Caco-2 (cell line): ENCODE data around the gene AGMO. TPM values are rescaled to one million over a fixed set of nuclear protein-coding genes. Genes with fewer than 3 reads are reported as not detected.

Experiments
- BruUV-seq: library from RNA; stranded (reverse); fragments of 400-500 nt; replicated peaks from 2 replicates; lab custom pipeline; 2021; lab: Mats Ljungman, UMichigan
- CTCF ChIA-PET: fragments of 300-600 bp; sonication (Branson Sonifier 250); formaldehyde crosslinking; loops from one replicate; lab custom pipeline; 2022; ENCODE audit warnings: antibody characterized with exemption; lab: Charles Lee
- POLR2A ChIA-PET: fragments of 300-600 bp; sonication (Branson Sonifier 250); formaldehyde crosslinking; loops from one replicate; lab custom pipeline; 2022; ENCODE audit warnings: antibody characterized with exemption; lab: Charles Lee
- DNase-seq, 2 experiments: peaks; one replicate each; pipeline versions ENCODE4 v3.0.0 to v3.0.0-alpha.2; 2020 to 2022
- H3K27me3 ChIP-seq: replicated peaks from 2 replicates; pipeline ENCODE4 v1.6.0; 2011; ENCODE audit warnings: low read length; ENCODE audit not compliant: control insufficient read depth, insufficient read depth
- H3K36me3 ChIP-seq: 2 replicates; pipeline ENCODE4 v1.5.1; 2011; ENCODE audit warnings: low read length; ENCODE audit not compliant: control insufficient read depth, insufficient read depth
- H3K4me1 ChIP-seq: fragments of 250-450 bp; sonication (Bioruptor Pico); 2 replicates; pipeline ENCODE4 v1.5.1; 2020; ENCODE audit warnings: mild to moderate bottlenecking
- H3K4me3 ChIP-seq: 2 replicates; pipeline ENCODE4 v1.5.1; 2011; ENCODE audit warnings: low read depth, mild to moderate bottlenecking, control low read depth, low read length
- H3K9me3 ChIP-seq: fragments of 250-450 bp; sonication (Bioruptor Pico); 2 replicates; pipeline ENCODE4 v1.5.1; 2020; ENCODE audit warnings: mild to moderate bottlenecking, moderate library complexity
- H3K27ac Mint-ChIP-seq: one replicate; pipeline ENCODE4 v1.8.0; 2022; ENCODE audit warnings: mixed read lengths; ENCODE audit not compliant: unreplicated experiment
- H3K27me3 Mint-ChIP-seq: one replicate; pipeline ENCODE4 v1.8.0; 2022; ENCODE audit warnings: mixed read lengths; ENCODE audit not compliant: insufficient read depth, unreplicated experiment
- H3K36me3 Mint-ChIP-seq: one replicate; pipeline ENCODE4 v1.8.0; 2022; ENCODE audit warnings: mild to moderate bottlenecking, mixed read lengths; ENCODE audit not compliant: insufficient read depth, unreplicated experiment
- H3K4me1 Mint-ChIP-seq: one replicate; pipeline ENCODE4 v1.8.0; 2022; ENCODE audit warnings: low read depth, mixed read lengths; ENCODE audit not compliant: unreplicated experiment
- H3K4me3 Mint-ChIP-seq: one replicate; pipeline ENCODE4 v1.8.0; 2022; ENCODE audit warnings: mild to moderate bottlenecking, moderate library complexity, mixed read lengths; ENCODE audit not compliant: unreplicated experiment
- H3K9me3 Mint-ChIP-seq: one replicate; pipeline ENCODE4 v1.8.0; 2022; ENCODE audit warnings: mixed read lengths; ENCODE audit not compliant: unreplicated experiment
- CTCF ChIP-seq, 2 experiments: fragments of 200-600 bp in 1 of 2; IDR thresholded peaks; 1 replicate in 1 of 2; 2 replicates in 1 of 2; pipeline versions ENCODE4 v1.5.1 to v1.8.0; 2011 to 2022; ENCODE audit warnings: antibody characterized with exemption in 1 of 2, control low read depth in 1 of 2, inconsistent platforms in 1 of 2, low read depth in 1 of 2, low read length in 1 of 2, mild to moderate bottlenecking in 1 of 2, moderate library complexity in 1 of 2; ENCODE audit not compliant: insufficient read depth in 1 of 2, severe bottlenecking in 1 of 2, unreplicated experiment in 1 of 2
- intact Hi-C: fragments of 100-400 bp; cut with micrococcal nuclease; formaldehyde crosslinking; loops from one replicate; pipeline ENCODE4 v1.10.0; 2022; ENCODE audit not compliant: unreplicated experiment
- total RNA-seq: library from RNA; stranded (reverse); gene quantifications from 2 replicates; pipeline ENCODE4 v1.2.3, GENCODE V29; 2022

Gene AGMO
- total RNA-seq, 1 experiment from 2014 or later, result 0.16 TPM

- BruUV-seq, result no TSS peak
- Histone ChIP-seq H3K4me3 (no peak overlapping the region), H3K4me1 (no peaks in the 10 kb centered on the region), H3K27me3 (no peaks in the 10 kb centered on the region), H3K36me3 (no peaks in the 10 kb centered on the region), H3K9me3 (no peaks in the 10 kb centered on the region; the same call in 1 of the 2 replicates)
- intact Hi-C loops, result no loop called here
- DNase-seq, result no peak
- Mint-ChIP-seq H3K36me3 (no peaks in the 10 kb centered on the region), H3K4me1 (no peaks in the 10 kb centered on the region), H3K4me3 (no peak overlapping the region), H3K27me3 (no peaks in the 10 kb centered on the region), H3K9me3 (no peaks in the 10 kb centered on the region), H3K27ac (no peak overlapping the region)
- ChIA-PET POLR2A (no interaction called here), CTCF (no interaction called here)
- no peak for TF ChIP-seq CTCF (IDR thresholded peaks at IDR 0.05; ENCODE audit: insufficient read depth in 1 of 2, low read depth in 1 of 2, low read length in 1 of 2, severe bottlenecking in 1 of 2, unreplicated experiment in 1 of 2)
Measured at GRCh38 chr7:15341817-15342216, 220.0 kb downstream of the AGMO start.

- POLR2A ChIA-PET, result no interaction called here
- TF ChIP-seq CTCF (IDR thresholded peaks at IDR 0.05; ENCODE audit: insufficient read depth in 1 of 2, low read depth in 1 of 2, low read length in 1 of 2, severe bottlenecking in 1 of 2, unreplicated experiment in 1 of 2), result no peak
- Mint-ChIP-seq H3K4me1 (no peaks in the 10 kb centered on the region), H3K4me3 (no peak overlapping the region), H3K9me3 (no peaks in the 10 kb centered on the region), H3K27me3 (no peaks in the 10 kb centered on the region), H3K27ac (no peak overlapping the region), H3K36me3 (no peaks in the 10 kb centered on the region)
- no TSS peak for BruUV-seq
- DNase-seq, result no peak
- Histone ChIP-seq H3K27me3 (no peaks in the 10 kb centered on the region), H3K4me3 (no peak overlapping the region), H3K36me3 (no peaks in the 10 kb centered on the region), H3K4me1 (no peaks in the 10 kb centered on the region), H3K9me3 (no peaks in the 10 kb centered on the region; the same call in 1 of the 2 replicates)
- intact Hi-C loops, result no loop called here
- CTCF ChIA-PET, result no interaction called here
Measured at GRCh38 chr7:15336146-15336545, 225.7 kb downstream of the AGMO start.

GRCh38 chr7:15335390-15335789 lies 226.4 kb downstream of the AGMO start:
- no peak overlapping the region for H3K27ac Mint-ChIP-seq

More at GRCh38 chr7:15335390-15335789, 226.4 kb downstream of the AGMO start:
- Histone ChIP-seq H3K4me3 (no peak overlapping the region), H3K4me1 (no peaks in the 10 kb centered on the region), H3K9me3 (no peaks in the 10 kb centered on the region; the same call in 1 of the 2 replicates), H3K27me3 (no peaks in the 10 kb centered on the region), H3K36me3 (no peaks in the 10 kb centered on the region)
- TF ChIP-seq CTCF (IDR thresholded peaks at IDR 0.05; ENCODE audit: insufficient read depth in 1 of 2, low read depth in 1 of 2, low read length in 1 of 2, severe bottlenecking in 1 of 2, unreplicated experiment in 1 of 2), result no peak
- no peak overlapping the region for H3K4me3 Mint-ChIP-seq
- ChIA-PET POLR2A (no interaction called here), CTCF (no interaction called here)
- BruUV-seq, result no TSS peak
- no peaks in the 10 kb centered on the region for H3K27me3 Mint-ChIP-seq
- H3K4me1 Mint-ChIP-seq, result no peaks in the 10 kb centered on the region
- no peak for DNase-seq
- intact Hi-C loops, result no loop called here
- H3K36me3 Mint-ChIP-seq, result no peaks in the 10 kb centered on the region
- no peaks in the 10 kb centered on the region for H3K9me3 Mint-ChIP-seq
